HTERT RPE-1 (cell line): ENCODE data around the gene ZNF135.

Experiments
- in situ Hi-C: fragments of 300-500 bp; cut with MboI; formaldehyde crosslinking; loops from 4 replicates; pipeline ENCODE4 v1.14.3; 2020; ENCODE audit warnings: low sequenced_read_pairs

The ZNF135 gene

DNA sequence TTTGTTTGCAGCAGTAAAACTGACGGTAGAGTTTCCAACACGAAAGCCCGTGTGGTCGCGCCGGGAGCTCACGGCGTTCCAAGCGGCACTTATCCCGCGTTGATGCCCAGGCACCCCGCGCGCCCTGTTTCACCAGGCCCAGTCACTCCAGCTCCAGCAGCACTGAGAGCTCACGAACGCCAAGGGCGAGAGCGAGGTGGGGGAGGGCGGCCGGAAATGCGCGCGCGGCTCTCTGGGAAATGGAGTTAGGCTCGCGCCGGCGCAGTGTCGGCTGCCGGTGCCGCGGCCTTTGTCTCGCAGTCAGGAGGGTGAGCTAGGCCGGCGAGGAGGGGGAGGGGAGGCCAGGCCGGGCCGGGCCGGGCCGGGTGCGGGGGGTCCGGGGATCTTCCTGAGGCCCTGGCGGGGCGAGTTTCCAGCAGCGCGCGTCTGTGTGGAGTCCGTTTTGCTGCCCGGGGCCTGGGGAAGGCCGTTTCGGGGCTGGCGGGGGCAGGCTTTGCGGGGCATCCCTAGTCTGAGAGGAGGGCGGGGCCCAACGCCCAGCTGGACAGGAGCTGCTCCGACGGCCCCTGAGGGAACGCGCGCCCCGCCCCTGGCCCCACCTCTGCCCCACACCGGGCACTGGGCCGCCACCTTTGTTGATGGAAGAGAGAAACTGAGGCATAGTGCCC, at the start of gene ZNF135:
Gene ZNF135 (plus strand): TSS at position 280 of the 668 bp plus-strand sequence. CDS start 721 bp downstream, outside the sequence.
- in situ Hi-C loops, result no loop called here

DNA sequence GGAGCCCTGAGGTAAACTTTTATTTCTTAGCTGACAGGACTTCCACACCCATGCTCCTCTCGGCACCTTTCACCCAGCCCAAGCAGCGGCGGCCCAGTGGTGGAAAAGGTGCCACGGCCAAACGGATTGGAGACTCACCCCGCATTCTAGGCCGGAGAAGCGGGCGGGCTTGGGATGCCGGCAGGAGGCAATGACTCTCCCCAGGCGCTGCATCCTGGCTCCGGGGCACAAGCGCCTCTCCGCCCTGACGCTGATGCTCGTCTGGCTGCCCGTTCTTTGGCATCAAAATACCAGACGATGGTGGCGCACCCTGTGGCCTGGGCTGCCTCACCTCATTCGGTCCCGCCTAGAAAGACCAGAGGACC, 49.8 kb upstream of the ZNF135 start:
- in situ Hi-C loops, result no loop called here

DNA sequence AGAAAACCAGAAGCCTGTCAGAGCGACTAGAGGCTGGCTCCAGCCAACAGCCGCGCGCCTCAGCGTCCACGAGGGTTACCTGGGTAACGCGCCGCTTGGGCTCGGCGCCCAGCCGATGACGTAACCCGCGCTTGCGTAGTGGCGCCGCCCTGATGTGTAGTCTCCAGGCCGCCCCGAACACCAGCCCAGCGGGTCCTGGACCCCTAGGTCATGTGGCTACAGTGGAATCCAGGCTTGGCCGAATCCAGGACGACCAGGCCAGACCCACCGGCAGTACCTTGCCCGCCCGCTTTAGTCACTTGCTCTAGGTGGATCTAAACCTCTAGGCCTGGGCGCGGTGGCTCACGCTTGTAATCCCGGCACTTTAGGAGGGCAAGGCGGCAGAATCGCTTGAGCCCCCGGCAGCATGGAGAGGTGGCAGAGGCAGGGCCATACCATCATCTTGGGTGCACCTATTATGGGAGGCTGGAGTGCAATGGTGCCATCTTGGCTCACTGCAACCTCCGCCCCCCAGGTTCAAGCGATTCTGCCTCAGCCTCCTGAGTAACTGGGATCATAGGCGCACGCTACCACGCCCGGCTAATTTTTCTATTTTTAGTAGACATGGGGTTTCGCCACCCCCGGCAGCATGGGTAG, 49.3 kb upstream of the ZNF135 start:
- in situ Hi-C loops, result no loop called here

DNA sequence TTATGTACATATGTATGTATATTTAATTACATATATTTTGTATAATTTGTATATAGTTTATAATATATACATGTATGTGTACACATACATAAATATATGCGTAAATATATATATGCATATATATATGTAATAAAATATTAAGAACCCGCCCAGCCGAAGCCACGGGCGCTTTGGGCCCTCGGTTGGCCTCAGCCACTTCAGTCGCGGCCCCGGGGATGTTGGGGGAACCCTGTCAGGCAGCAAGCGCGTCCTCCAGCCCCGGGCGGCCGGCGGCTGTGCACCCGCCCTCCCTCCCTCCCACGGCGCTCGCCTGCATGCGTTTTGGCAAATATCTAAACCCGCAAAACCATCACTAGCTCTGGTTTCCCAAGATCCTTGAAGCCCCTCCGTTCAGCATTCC, 48.6 kb upstream of the ZNF135 start:
- in situ Hi-C loops, result no loop called here

DNA sequence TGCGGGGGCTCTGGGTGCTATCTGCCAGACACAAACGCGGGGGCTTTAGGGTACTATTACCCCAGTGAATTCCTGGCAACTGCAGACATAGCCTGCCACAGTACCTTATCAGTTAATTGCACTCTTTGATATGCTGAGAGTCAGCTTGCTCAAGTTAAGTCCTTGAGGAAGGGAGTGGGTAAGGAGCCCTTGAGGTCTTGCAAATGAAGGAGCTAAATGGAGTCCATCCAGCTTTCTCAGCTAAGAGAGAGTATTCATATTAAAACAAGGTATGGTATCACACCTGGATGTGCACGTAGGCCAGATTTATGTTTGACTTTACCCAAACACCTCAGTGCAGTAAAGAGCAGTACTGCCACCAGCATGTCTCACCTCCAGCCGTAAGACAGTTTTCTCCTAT, 44.9 kb upstream of the ZNF135 start:
- in situ Hi-C loops, result no loop called here

DNA sequence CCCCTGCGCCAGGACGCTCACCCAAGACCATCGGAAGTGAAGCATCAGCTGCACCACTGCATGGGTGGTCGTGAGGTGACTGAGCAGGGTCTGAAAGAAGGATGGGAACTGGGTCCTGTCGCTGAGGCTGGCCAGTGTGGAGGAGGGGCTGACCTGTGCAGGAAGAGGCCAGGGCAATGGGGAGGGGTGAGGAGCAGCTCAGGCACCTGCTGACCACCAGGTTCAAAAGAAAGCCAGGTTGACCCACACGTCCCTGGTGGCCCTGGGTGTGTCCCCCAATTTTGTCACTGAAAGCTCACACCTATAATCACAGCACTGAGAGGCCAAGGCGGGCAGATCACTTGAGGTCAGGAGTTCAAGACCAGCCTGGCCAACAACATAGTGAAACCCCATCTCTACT, 39.0 kb upstream of the ZNF135 start:
- in situ Hi-C loops, result no loop called here

DNA sequence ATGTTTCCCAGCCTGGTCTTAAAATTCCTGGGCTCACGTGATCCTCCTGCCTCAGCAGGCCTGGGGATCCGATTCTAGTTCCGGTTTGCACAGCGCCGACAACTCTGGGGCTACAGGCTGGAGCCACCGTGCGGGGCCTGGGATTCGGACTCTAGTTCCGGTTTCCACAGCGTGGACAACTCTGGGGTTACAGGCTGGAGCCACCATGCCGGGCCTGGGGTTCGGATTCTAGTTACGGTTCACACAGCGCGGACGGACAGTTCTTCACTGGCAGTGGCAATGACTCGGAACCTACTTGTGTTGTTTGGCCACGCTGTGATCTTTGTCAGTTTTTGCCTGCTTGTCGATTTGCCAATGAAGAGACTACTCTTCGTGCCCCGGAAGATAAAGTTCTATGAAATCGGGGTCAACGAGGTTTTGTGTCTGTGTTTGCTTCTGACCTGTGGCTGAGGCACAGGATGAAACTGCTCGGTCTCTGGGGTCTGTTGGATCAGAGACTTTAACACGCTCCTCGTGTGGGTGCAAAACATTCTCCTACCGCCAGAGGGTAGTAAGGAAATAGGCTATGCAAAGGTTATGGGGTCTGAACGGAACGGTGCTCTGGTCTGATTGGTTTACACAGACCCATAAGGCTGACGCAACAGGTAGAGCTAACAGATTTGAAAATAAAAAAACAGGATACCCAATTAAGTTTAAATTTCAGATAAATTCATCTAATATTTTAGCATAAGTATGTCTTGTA, 37.4 kb upstream of the ZNF135 start:
- in situ Hi-C loops, result no loop called here

DNA sequence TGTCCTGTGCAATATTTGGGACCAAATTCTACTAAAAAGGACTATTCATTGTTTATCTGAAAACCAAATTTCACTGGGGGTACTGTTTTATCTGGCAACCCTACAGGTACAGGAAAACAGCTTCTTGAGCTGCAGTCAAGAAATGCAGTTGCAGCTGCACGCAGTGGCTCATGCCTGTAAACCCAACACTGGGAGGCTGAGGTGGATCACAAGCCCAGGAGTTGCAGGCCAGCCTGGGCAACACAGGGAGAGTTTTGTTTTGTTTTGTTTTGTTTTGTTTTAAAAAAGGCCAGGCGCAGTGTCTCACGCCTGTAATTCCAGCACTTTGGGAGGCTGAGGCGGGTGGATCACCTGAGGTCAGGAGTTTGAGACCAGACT, 36.8 kb upstream of the ZNF135 start:
- in situ Hi-C loops, result no loop called here

DNA sequence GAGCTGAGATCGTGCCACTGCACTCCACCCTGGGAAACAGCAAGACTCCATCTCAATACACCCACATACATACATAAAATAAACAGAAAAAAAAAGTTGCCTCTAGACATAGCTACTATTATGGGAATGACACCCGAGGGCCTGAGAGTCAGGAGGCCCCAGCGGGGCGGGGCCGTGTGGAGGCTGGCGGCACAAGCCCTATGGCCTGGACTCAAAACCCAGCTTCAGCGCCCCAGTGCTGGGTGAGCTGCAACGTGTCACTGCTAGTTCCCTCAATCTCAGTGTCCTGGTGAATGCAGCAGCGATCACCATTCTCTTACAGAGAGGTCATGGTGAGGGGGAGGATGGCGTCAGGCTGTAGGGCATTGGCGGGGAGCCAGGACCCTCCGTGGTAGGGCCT, 34.4 kb upstream of the ZNF135 start:
- in situ Hi-C loops, result no loop called here

DNA sequence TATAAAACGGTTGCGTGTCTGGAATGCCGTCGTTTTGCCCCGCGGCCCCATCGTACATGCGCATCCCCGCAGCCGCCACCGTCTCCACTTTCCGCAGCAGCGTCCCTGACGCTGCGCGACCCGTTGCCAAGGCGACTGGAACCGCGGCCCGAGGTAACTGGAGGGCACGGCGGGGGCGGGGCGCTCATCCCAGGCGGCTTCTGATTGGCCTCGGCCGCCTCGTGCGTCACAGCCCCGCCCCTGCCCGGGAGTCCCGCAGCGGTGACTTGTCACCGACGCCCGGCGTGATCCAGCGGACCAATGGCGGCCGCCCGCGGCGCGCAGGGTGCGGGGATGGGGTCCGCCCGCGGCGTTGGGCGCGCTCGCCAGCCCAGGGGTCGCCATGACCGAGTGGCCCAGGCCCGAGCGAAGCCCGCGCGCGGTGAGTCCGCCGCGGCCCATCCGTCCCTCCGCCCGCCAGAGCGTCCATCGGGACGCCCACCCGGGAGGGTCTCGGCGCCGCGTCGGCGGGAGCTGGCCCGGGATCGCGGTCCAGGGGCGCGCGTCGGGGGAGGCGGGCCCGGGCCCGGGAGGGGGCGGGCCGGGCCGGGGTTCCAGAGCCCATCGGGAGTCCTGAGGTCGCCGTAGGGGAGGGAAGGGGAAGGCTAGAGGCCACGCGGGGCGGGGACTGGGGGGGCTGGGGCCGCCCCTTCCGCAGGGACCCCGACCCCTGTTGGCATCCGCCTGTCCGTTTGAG, 25.2 kb upstream of the ZNF135 start, which contains the start of gene ZSCAN1:
Gene ZSCAN1 (plus strand): TSS at position 285 of the 736 bp plus-strand sequence. CDS start 3,812 bp downstream, outside the sequence.
- in situ Hi-C loops, result no loop called here

DNA sequence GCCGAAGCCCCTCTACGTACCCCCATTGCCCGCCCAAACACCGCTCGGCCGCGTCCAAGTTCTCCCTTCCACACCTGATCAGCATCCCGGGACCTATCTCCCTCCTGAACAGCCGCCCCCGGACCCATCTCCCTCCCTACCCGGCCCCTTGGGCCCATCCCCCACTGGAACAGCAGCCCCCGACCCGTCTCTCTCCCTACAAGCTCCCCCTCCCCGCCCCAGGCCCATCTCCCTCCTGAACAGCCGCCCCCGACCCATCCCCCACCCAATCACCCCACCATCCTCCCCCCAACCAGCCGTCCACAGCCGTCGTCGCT, 24.6 kb upstream of the ZNF135 start:
- in situ Hi-C loops, result no loop called here

DNA sequence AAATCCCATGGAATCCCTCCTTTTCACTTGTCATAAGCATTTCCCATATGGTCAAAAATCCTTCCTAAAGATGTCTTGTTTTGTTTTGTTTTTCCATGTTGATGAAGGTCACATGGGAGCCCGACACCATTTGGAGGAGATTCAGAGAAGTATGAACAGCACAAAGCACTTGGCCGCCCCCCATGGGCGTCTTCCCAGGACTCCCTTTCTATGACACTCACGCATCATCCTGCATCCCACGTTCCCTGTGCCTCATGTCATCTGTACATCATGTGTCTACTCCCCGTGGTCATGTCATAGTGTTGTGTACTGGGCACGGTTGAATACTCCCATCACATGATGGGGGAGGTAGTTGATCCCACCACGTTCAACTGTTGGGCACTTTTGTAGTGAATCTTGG, 23.2 kb upstream of the ZNF135 start:
- in situ Hi-C loops, result no loop called here

DNA sequence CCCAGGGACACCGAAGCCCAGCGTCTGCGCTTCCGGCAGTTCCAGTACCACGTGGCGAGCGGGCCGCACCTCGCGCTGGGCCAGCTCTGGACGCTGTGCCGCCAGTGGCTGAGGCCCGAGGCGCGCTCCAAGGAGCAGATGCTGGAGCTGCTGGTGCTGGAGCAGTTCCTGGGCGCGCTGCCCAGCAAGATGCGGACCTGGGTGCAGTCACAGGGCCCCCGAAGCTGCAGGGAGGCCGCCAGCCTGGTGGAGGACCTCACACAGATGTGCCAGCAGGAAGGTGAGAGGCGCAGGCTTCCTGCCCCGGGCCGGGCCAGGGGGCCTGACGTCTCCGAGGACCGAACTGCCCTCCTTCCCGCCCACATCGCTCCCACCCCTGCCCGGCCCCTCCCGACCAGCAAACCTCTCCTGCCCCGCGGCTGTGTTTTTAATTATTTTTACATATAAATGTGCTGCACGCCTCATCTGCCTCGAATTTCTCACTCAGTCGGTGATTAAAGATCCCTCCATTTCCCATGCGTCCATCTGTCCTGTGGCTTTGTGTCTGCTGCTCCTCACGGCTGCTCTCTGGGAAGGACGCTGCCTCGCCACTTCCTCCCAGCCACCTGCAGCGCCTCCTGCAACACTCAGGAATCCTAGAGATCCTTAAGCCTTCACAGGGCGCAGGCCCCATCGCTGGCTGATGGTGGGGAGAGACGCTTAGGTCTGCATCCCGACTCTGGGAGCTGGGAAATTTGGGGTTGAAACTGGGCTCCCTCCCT, 21.0 kb upstream of the ZNF135 start:
- in situ Hi-C loops, result no loop called here

DNA sequence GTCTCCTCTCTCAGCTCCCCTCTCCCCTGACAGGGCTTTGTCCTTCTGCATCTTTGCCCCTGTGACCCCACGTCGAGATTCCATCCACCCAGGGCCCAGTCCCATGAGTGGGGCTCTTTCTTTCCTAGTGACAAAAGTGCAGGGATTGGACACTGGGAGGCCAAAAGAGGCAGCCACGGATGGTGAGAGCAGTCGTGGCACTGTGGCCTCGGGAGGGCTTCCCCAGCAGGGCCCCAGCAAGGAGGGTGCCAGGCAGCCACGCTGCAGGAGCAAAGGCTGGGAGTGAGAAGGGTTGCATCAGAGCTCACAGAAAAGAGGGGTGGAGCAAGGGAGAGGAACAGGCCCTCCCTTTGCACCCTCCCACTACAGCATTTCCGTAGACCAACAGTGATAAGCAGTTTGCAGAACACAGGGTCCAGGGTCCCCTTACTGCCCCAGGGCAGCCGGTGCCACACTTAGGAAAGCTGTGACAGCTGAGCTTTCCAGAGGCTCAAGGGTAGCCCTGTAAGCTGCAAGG, 20.3 kb upstream of the ZNF135 start:
- in situ Hi-C loops, result no loop called here

DNA sequence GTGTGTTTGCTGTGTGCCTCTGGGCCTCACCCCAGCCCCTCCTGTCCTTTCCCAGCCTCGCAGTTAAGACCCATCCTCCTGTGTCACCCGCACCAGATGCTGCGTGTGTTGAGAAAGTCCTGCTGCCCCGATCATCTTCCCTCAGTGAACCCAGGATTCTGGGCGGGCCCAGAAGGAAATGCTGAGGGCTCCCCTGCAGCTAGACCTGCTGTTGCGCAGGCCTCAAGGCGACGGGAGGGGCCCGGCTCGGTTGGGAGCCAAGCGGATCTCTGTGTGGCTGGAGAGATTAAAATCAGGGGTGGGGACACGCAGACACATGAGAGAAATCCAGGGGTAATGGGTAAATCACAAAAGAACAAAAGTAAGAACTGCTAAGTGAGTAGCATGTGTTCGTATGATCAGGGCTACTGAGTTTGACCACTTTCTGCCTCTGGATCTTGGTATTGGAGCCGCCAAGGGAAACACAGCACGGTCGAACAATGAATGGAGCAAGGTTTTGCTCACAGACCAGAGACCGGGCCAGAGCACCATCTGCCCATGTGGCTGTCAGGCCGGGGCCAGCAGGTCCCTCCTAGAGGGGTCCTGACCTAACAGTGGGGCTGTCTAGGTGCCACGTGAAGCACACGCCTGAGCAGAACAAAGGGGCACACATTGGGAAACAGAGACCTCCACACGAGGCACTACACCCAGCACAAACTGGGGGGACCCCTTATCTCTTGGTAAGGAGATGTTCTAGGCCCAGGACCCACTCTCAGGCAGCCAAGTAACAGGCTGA, 18.1 kb upstream of the ZNF135 start:
- in situ Hi-C loops, result no loop called here

DNA sequence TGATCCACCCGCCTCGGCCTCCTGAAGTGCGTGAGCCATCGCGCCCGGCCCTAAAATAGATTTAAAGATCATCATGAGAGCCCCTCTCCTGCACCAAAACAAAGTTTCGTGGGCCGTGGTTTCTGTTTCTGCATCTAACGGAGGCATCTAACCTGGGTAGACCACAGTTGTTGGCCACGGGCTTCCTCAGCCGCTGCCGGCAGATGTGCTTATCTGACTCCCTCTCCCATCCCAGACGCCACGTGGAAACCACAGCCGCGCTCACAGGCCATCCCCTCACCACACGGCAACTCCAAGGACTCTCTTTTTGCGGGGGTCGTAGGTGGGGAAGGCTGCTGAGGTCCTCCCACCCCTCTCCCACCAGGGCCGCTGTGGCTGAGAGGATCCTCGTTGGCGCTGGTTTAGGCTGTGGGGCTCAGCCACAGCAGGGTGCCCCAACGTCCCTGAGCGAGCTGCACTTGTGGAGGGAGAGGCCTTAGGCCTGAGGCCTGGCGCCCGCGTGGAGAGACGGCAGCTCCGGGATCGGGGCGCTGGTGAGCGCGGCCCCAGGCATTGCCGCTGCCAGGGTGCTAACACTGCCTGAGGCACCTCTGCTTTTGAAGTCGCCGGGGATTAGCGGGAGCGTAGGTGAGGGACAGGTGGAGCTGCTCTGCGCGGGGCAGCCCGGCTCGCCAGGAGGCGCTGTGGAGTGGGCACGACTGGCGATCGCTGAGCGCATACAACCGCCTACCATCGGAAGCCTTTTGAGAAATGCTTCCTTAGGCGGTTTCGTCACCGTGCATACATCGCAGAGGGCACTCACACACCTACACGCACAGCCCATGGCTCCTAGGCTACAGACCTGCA, 16.4 kb upstream of the ZNF135 start:
- in situ Hi-C loops, result no loop called here

DNA sequence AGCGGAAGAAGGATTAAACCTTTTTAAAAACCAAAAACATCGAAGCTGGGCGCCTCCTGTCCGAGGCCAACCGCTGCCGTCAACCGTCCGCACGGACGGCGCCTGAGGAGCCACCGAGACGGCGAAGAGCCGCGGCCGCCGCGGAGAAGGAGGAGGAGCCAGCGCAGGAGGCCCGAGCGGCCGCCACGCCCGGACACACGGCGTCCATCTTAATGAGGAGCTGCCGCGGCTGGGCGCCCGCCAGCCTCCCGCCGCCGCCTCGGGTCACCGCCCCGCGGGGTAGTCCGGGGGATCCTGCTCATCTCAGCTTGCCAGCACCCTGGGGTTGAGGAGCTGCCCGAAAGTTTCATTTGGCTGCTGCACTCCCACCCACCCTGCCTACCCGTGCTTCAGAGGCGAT, 14.7 kb upstream of the ZNF135 start:
- in situ Hi-C loops, result no loop called here

DNA sequence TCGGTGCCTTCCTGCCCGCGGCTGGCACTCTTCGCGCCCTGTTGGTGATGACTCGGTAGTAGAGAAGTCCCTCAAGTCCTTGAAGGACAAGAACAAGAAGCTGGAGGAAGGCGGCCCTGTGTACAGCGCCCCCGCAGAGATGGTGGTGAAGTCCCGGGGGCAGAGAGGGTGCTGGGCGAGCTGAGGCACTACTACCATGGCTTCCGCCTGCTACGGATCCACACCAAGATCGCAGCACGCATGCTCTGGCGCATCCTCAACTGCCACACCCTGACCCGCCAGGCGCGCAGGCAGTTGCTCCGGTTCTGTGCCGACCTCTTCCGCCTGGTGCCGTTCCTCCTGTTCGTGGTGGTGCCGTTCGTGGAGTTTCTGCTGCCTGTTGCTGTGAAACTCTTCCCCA, 14.2 kb upstream of the ZNF135 start:
- in situ Hi-C loops, result no loop called here

DNA sequence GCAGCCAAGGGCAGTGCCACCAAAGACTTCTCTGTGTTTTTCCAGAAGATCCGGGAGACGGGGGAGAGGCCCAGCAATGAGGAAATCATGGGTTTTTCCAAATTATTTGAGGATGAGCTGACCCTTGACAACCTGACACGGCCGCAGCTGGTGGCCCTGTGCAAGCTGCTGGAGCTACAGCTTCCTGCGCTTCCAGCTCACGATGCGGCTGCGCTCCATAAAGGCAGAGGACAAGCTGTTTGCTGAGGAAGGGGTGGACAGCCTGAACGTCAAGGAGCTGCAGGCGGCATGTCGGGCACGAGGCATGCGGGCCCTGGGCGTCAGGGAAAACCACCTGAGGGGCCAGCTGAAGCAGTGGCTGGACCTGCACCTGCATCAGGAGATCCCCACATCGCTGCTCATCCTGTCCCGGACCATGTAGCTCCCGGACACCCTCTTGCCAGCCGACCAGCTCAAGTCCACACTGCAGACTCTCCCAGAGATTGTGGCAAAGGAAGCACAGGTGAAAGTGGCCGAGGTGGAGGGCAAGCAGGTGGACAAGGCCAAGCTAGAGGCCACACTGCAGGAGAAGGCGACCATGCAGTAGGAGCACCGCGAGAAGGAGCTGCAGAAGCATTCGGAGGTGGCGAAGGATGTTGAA, 13.6 kb upstream of the ZNF135 start:
- in situ Hi-C loops, result no loop called here
